Measurements from ENCODE around the gene ANKMY1.

The ANKMY1 gene

DNA sequence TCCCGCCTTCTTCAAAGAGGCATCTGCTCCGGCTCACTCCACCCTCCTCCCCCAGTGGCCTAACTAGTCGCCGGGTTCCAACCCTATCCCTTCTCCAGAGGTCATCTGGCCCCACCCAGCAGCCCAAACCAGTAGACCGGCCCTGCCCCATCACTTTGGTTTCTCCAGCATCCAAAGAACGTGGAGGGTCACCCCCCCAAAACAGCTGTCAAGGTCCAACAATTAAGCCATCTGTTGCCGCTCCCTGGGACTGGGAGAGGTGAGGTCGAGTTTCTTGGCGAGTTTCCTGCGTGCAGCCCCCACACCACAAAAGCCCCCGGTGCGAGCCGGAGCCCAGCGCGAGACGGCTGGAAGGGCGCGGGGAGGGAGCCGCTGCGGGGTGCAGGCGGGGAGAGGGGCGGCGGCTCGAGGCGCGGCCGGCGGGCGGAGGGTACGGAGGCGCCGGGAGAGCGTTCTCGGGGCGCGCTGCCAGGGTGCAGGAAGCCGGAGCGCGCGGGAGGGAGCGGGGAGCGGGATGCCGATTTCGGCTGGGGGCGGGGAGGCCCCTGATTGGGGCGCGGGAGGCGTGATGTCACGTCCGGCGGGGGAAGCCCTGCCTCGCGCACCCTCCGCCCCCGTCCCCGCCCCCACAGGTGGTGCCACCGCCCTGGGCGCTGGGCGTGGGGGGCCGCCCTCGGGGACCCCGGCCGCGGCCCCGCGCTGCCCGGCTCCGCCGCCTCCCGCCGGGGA lies 122.9 kb downstream of the ANKMY1 start:
- DNase-seq (ENCODE audit: low spot score) = peak; percentile 88

DNA sequence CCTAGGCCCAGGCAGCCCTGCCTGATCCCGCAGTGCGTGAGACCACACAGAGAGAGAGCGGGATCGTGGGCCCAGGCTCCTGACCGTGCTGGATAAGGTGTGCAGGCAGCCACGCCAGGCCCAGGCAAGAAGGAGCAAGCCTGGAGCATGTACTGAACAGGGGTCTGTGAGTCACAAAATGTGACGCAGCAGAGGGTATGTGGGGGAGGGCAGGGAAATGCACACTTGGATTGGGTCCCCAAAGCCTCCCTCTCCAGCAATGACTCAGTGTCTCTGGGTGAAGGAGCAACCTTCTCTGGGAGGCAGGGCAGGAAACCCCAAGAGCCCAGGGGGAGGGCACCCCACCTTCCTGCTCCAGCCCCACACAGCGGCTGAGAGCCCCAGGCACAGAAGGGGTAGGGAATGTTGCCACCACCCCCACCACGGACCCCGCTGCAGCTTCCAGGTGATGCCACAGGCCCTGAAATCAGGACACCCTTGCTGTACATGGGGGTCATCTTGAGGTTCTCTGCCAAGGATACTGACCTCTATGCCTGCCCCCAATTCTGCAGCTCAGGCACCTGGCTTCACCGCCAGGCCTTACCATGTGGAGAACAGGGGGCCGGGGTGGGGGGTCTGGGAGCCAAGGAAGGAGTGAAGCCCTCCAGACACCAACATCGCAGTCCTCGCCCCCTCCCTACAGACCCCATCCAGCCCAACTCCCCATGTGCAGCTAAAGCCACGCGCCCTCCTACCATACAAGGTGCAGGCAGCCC lies 123.6 kb downstream of the ANKMY1 start:
- no peak for DNase-seq (ENCODE audit: low spot score)

GRCh38 chr2:240432820-240433801 lies 124.7 kb downstream of the ANKMY1 start:
- no peak for DNase-seq (ENCODE audit: low spot score)

GRCh38 chr2:240432430-240432819 lies 125.4 kb downstream of the ANKMY1 start:
- DNase-seq (ENCODE audit: low spot score) = no peak

GRCh38 chr2:240431661-240432424 lies 125.9 kb downstream of the ANKMY1 start:
- DNase-seq (ENCODE audit: low spot score) = no peak

GRCh38 chr2:240431271-240431660 lies 126.5 kb downstream of the ANKMY1 start:
- DNase-seq (ENCODE audit: low spot score) = no peak

GRCh38 chr2:240430595-240430994 lies 127.2 kb downstream of the ANKMY1 start:
- no peak for DNase-seq (ENCODE audit: low spot score)

DNA sequence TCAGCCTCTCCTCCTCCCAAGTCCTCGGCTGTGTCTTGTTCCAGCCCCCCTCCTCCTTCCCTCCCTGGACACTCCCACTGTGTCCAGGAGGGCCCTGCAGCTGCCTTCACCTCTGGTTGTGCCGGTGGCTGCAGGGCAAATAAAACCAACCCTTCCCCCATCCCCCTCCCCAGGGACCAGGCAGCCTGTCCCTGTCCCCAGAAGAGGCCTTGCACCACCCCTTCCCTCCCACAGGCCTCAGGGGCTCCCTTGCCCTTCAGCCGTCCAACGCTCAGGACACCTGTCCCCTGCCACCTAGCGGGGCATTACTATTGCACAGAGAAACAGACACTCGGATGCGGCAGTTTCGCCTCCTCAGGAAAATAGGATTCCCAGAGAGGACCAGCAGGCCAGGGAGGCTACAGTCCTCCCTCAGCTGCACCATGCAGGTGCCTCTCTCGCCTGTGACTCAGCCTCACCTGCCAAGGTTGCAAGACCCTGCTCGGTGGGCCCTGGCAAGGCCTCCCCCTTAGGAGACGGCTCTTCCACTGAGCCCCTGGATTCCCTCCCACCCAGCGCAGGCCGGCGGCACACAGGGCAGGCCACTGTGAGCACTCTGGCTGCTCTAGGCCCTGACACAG lies 127.8 kb downstream of the ANKMY1 start:
- DNase-seq (ENCODE audit: low spot score) = no peak

Data from CD4-positive, alpha-beta T cell treated with Interleukin-6 at 100 ng/mL for 8 hours (primary cell).